GM19397 (cell line): Measurements from ENCODE around the gene MYOD1.

Experiments used
- ATAC-seq: cut with Tn5 transposase; IDR thresholded peaks from one replicate; pipeline ENCODE4 v1.9.1; 2021; ENCODE audit warnings: mild to moderate bottlenecking, moderate library complexity; ENCODE audit not compliant: unreplicated experiment

Gene MYOD1

GRCh38 chr11:17700991-17701390, 18.4 kb upstream of the MYOD1 start:
- no peak for ATAC-seq

GRCh38 chr11:17702876-17703275, 16.5 kb upstream of the MYOD1 start:
- ATAC-seq, result no peak

GRCh38 chr11:17703951-17704350, 15.4 kb upstream of the MYOD1 start:
- no peak for ATAC-seq

- no peak for ATAC-seq
Observed at GRCh38 chr11:17707830-17708229, 11.5 kb upstream of the MYOD1 start.

- ATAC-seq, result no peak
Observed at GRCh38 chr11:17711836-17712235, 7.5 kb upstream of the MYOD1 start.

GRCh38 chr11:17713851-17714250, 5.5 kb upstream of the MYOD1 start:
- no peak for ATAC-seq

- ATAC-seq, result no peak
Observed at GRCh38 chr11:17714356-17714854, 5.0 kb upstream of the MYOD1 start.

GRCh38 chr11:17714870-17715269, 4.5 kb upstream of the MYOD1 start:
- no peak for ATAC-seq

- no peak for ATAC-seq
Observed at GRCh38 chr11:17716807-17717206, 2.6 kb upstream of the MYOD1 start.

GRCh38 chr11:17718015-17718414, 1.4 kb upstream of the MYOD1 start:
- ATAC-seq, result no peak

GRCh38 chr11:17718510-17718962, 835 bp upstream of the MYOD1 start:
- no peak for ATAC-seq

- ATAC-seq, result no peak
Observed at GRCh38 chr11:17719938-17720795, 796 bp downstream of the MYOD1 start.

GRCh38 chr11:17720796-17721171, 1.4 kb downstream of the MYOD1 start:
- no peak for ATAC-seq

GRCh38 chr11:17721242-17721999, 2.0 kb downstream of the MYOD1 start:
- no peak for ATAC-seq

GRCh38 chr11:17722000-17722643, 2.8 kb downstream of the MYOD1 start:
- ATAC-seq, result no peak

GRCh38 chr11:17724020-17724908, 4.9 kb downstream of the MYOD1 start:
- no peak for ATAC-seq

- no peak for ATAC-seq
Observed at GRCh38 chr11:17725174-17725573, 5.8 kb downstream of the MYOD1 start.

- ATAC-seq, result no peak
Observed at GRCh38 chr11:17730137-17730536, 10.8 kb downstream of the MYOD1 start.

- peak; percentile 71 for ATAC-seq
Observed at GRCh38 chr11:17730608-17731462, 11.5 kb downstream of the MYOD1 start.
